Panc1 (cell line): ENCODE results near the gene IQSEC1. TPM values are rescaled to one million over a fixed set of nuclear protein-coding genes. Genes with fewer than 3 reads are reported as not detected.

Experiments used
- ATAC-seq: fragments of 200-7000 bp; cut with Tn5 transposase; 2 replicates; pipeline ENCODE4 v1.9.1; 2020; ENCODE audit warnings: mild to moderate bottlenecking, moderate library complexity
- BruUV-seq: library from RNA; stranded (reverse); fragments of 400-500 nt; replicated peaks from 2 replicates; lab custom pipeline; 2021; lab: Mats Ljungman, UMichigan
- CTCF ChIA-PET: fragments of 300-600 bp; sonication (Branson Sonifier 250); formaldehyde crosslinking; loops from one replicate; lab custom pipeline; 2022; ENCODE audit warnings: antibody characterized with exemption; lab: Charles Lee
- POLR2A ChIA-PET: fragments of 300-600 bp; sonication (Branson Sonifier 250); formaldehyde crosslinking; loops from one replicate; lab custom pipeline; 2022; ENCODE audit warnings: antibody characterized with exemption; lab: Charles Lee
- DNase-seq: peaks from one replicate; pipeline ENCODE4 v3.0.0-alpha.2; 2010; ENCODE audit warnings: low read depth, low spot score
- H3K27ac ChIP-seq: 2 replicates; pipeline ENCODE4 v1.5.1; 2011; ENCODE audit warnings: mild to moderate bottlenecking, low read length, inconsistent platforms
- H3K27me3 ChIP-seq: fragments of 200-500 bp; sonication (Bioruptor generic); 2 replicates; pipeline ENCODE4 v1.6.0; 2014; ENCODE audit warnings: low read length, inconsistent platforms; ENCODE audit not compliant: control insufficient read depth, insufficient read depth
- H3K36me3 ChIP-seq: fragments of 200-500 bp; sonication (Bioruptor generic); 2 replicates; pipeline ENCODE4 v1.5.1; 2014; ENCODE audit warnings: inconsistent platforms, mild to moderate bottlenecking, low read length, moderate library complexity; ENCODE audit not compliant: control insufficient read depth, insufficient read depth
- H3K4me1 ChIP-seq: 2 replicates; pipeline ENCODE4 v1.5.1; 2011; ENCODE audit warnings: inconsistent platforms, mild to moderate bottlenecking, low read length, moderate library complexity; ENCODE audit not compliant: control insufficient read depth, insufficient read depth
- H3K4me3 ChIP-seq, 2 experiments: 2 replicates each; pipeline ENCODE4 v1.5.1; 2011 to 2012; ENCODE audit warnings: low read depth in 2 of 2, low read length in 2 of 2, mild to moderate bottlenecking in 2 of 2, inconsistent platforms in 1 of 2, moderate library complexity in 1 of 2
- H3K9me3 ChIP-seq: fragments of 200-500 bp; sonication (Bioruptor generic); 2 replicates; pipeline ENCODE4 v1.5.1; 2014; ENCODE audit warnings: low read depth, mild to moderate bottlenecking, inconsistent platforms, low read length, moderate library complexity; ENCODE audit not compliant: control insufficient read depth, insufficient read depth
- CTCF ChIP-seq: fragments of 450-650 bp; IDR thresholded peaks from 2 replicates; pipeline ENCODE4 v1.5.1; 2017; ENCODE audit warnings: mild to moderate bottlenecking
- POLR2AphosphoS5 ChIP-seq: IDR thresholded peaks from 2 replicates; pipeline ENCODE4 v1.6.1; 2012; ENCODE audit warnings: mild to moderate bottlenecking, low read depth, low read length, moderate library complexity
- REST ChIP-seq, 2 experiments: IDR thresholded peaks; 2 replicates each; pipeline ENCODE4 v1.6.1; 2011 to 2012; ENCODE audit warnings: low read depth in 2 of 2, control low read depth in 1 of 2, low read length in 1 of 2, mild to moderate bottlenecking in 1 of 2, moderate library complexity in 1 of 2; ENCODE audit not compliant: insufficient read depth in 1 of 2
- SIN3A ChIP-seq: IDR thresholded peaks from 2 replicates; pipeline ENCODE4 v1.6.1; 2012; ENCODE audit warnings: low read depth, mild to moderate bottlenecking, low read length, moderate library complexity, borderline replicate concordance; ENCODE audit not compliant: insufficient read depth
- TCF7L2 ChIP-seq: IDR thresholded peaks from 2 replicates; pipeline ENCODE4 v1.6.1; 2011; ENCODE audit warnings: mild to moderate bottlenecking, low read depth, low read length, inconsistent platforms
- in situ Hi-C: cut with HindIII; loops from 2 replicates; pipeline ENCODE4 v1.10.0; 2016; ENCODE audit warnings: low sequenced_read_pairs, low pct_unique_long_range_greater_than_20kb
- intact Hi-C: fragments of 100-400 bp; cut with micrococcal nuclease; formaldehyde crosslinking; loops from one replicate; pipeline ENCODE4 v1.10.0; 2022; ENCODE audit not compliant: unreplicated experiment
- total RNA-seq: library from RNA; stranded (reverse); gene quantifications from one replicate; pipeline ENCODE4 v1.2.1, GENCODE V29; 2021; ENCODE audit not compliant: unreplicated experiment

The IQSEC1 gene
- total RNA-seq, 1 experiment from 2014 or later = 28.4 TPM

- H3K4me1 ChIP-seq = no peaks in the 10 kb centered on the region
- H3K36me3 ChIP-seq = no peaks in the 10 kb centered on the region
- H3K4me3 ChIP-seq = no peak overlapping the region
- intact Hi-C loops = no loop called here
- ATAC-seq (no peak), DNase-seq (no peak)
- TF ChIP-seq POLR2AphosphoS5 (no peak), TCF7L2 (no peak), CTCF (no peak)
- H3K27ac ChIP-seq = no peak overlapping the region
- no peaks in the 10 kb centered on the region for H3K27me3 ChIP-seq
- BruUV-seq = no TSS peak
- H3K9me3 ChIP-seq = no peaks in the 10 kb centered on the region
- ChIA-PET POLR2A (interaction anchor here (0.7 kb wide), 1 partner anchor 1037 kb away, joined by 4 read pairs; no protein-coding TSS in a partner anchor), CTCF (no interaction called here)
- in situ Hi-C loops = no loop called here
Observed at GRCh38 chr3:13098192-13098988, 25.2 kb upstream of the IQSEC1 start.

- H3K27ac ChIP-seq = no peak overlapping the region
- intact Hi-C loops = no loop called here
- no TSS peak for BruUV-seq
- ATAC-seq = no peak
- DNase-seq = no peak
- no peaks in the 10 kb centered on the region for H3K36me3 ChIP-seq
- no peaks in the 10 kb centered on the region for H3K9me3 ChIP-seq
- ChIA-PET POLR2A (no interaction called here), CTCF (no interaction called here)
- peaks cover 8% of the 10 kb centered on the region for H3K4me1 ChIP-seq
- H3K27me3 ChIP-seq = no peaks in the 10 kb centered on the region
- no peak overlapping the region for H3K4me3 ChIP-seq
- in situ Hi-C loops = no loop called here
- TF ChIP-seq TCF7L2 (no peak), POLR2AphosphoS5 (no peak), REST (IDR thresholded peaks at IDR 0.05; ENCODE audit: insufficient read depth in 1 of 2, low read depth in 2 of 2, low read length in 1 of 2) (no peak), CTCF (no peak), SIN3A (no peak)
Observed at GRCh38 chr3:13096356-13096755, 23.1 kb upstream of the IQSEC1 start.
